ENCODE measurements around the gene STK32A. TPM values are rescaled to one million over a fixed set of nuclear protein-coding genes. Genes with fewer than 3 reads are reported as not detected.

The STK32A gene
- total RNA-seq, 1 donor from 2014 or later = under 0.01 TPM

DNA sequence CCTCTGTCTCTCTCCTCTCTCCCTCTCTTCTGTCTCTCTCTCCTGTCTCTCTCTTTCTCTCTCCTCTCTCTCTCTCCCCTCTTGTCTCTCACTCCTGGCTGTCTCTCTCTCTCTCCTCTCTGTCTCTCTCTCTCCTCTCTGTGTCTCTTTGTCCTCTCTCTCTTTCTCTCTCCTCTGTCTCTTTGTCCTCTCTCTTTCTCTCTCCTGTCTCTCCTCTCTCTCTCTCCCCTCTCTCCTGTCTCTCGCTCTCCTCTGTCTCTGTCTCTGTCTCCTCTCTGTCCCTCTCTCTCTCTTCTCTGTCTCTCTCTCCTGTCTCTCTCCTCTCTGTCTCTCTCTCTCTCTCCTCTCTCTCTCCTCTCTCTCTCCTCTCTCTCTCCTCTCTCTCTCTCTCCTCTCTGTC lies 25.0 kb downstream of the STK32A start:
- DNase-seq (ENCODE audit: low read depth in 2 of 2) = no peak

DNA sequence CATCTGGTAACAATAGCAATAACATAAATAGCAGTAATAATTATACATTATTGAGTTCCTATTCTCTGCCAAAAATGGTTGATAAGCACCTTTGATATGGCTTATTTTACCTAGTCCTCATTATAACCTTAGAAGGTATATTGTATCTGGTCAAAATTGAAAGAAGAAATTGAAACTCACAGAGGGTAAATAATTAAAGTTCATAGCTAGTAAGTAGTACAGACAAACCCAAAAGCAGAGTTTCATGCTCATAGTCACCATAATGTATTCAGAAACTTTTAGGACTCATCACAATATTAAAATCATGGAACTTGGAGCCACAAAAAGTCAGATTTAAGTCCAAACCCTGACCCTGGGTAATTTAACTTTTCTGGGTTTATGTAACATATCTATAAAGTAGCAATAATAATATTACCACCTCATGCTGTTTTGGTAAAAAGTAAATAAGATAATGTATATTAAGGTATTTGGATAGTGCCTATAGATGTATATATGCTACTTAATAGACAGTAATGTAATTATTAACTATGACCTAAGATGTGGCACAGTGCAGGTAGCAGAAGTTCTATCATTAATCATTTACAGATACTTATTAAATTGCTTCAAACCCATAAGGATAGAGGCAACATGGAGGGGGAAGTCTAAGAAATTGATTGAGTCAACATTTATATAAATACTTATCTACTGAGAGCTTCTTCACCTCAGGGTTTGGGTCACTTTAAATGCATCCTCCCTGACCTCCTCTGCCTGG lies 32.4 kb downstream of the STK32A start:
- DNase-seq (ENCODE audit: low read depth in 2 of 2) = no peak

DNA sequence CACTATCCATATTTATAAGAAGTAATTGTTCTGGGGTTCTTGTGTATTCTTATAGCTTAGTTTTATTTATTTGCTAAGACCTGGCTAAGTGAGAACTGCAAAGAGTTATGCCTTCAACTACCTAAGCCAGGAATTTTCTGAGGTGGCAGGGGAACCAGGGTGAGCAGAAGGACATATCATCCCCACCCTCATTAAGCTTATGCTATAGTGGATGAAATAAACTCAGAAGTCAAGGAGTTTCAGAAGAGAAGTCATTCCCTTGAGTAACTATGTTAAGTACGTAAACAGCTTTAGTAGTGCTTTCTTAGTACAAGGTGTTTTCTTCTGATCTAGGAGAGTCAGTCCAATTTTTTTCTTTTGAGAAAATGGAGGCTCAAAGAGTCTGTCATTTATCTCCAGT lies 41.7 kb downstream of the STK32A start:
- DNase-seq (ENCODE audit: low read depth in 2 of 2) = no peak

DNA sequence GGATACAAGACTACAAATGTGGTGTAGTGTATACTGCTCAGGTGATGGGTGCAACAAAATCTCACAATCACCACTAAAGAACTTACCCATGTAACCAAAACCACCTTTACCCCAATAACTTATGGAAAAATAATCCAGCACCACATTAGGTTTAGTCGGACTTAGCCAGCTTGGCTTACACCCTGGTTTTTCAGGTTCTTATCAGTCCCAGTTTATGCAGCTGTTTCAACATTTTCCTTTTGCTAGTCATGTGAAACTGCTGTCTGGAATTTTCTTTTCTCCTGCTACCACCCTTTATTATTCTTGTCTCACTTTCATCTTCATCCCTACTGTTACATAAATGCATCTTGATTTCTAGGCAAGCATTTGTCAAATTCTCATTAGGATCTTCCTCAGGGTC lies 51.5 kb downstream of the STK32A start:
- no peak for DNase-seq (ENCODE audit: low read depth in 2 of 2)

DNA sequence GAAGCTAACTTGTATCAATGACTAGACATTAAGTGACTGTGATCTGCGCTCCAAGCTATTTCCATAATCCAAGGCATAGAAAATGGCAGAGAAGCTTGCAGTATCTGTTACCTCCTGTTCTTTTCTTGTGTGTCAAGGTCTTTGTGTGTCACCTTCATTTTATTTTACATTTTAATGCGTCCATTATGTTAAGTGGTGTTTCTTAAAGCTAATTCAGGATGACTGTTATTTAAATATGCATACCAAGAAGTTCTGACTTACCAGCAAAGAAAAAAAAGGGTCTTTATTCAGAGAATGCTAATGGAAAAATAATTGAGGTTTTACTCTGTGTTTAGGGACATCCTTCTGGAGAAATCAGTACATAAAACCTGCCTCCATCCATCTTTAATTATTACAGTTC lies 52.3 kb downstream of the STK32A start:
- no peak for DNase-seq (ENCODE audit: low read depth in 2 of 2)

DNA sequence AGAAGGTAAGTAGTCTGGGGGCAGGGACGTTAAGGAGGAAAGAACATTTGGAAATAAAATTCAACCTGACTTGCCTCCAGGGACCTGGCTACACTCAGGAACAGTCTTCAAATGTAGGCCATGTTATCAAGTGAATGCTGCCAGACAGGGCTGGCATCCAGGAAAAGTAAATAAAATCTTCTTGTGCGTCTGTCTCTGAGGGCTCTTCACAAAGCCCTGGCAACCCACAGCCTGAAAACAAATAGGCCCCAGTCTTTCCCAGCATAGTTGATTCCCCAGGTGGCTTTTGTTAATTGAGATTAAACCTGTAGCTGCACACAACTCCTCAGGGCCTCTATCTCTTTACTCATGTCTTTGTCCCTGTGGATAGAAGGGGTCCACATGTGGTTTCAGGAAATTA lies 55.4 kb downstream of the STK32A start:
- no peak for DNase-seq (ENCODE audit: low read depth in 2 of 2)

DNA sequence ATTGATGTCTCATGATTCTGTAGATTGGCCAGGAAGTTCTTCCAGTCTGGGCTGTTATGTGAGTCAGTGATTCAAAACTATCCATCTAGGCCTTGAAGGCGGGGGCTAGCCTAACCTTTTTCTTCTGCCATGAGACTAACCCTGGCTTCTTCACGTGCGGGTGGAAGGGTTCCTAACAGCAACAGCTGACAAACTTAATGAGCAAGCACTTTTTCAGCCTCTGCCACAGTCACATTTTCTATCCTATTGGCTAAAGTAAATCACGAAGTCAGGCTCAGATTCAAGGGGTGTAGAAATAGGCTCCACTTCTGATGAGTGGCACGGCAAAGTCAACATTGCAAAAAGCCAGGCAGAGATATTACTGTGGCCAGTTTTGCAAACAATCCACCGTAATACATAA lies 68.4 kb downstream of the STK32A start:
- peak in 1 of 2 donors; percentile 70 for DNase-seq (ENCODE audit: low read depth in 2 of 2)

DNA sequence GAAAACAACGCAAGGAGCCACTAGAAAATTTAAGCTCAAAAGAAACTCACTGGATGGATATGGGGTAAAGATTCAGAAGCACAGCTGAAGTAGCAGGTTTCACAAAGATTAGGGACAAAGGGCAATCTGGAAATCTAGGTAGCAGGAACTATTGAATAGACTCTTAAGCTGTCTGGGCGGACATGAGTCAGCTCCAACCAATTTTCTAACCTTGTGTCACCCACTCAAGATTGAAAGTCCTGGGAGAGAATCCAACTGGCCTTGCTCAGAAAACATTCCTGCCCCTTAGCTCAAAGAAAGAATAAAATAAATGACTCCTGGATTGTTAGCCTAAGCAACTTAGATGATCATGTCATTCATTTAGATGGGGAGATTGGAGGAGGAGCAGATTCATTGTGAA lies 69.2 kb downstream of the STK32A start:
- DNase-seq (ENCODE audit: low read depth in 2 of 2) = peak in 1 of 2 donors; percentile 92

DNA sequence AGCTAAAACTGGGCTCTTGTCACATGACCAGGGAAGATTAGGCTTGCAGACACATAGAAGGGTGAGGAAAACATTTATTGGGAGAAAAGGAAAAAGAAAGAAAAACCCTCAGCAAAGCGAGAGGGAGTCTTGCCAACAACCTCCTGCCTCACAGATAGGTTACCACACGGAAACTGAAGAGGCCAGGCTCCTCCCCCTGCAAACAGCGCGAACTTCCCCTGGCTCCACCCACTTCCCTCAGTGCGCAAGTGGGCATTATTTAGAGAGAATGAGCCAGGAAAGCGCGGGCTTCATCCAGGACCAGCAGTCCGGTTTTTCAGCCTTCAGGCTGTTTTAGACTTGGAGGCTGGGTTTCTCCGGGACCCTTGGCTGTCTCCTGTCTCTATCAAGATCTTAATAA lies 70.3 kb downstream of the STK32A start:
- no peak for DNase-seq (ENCODE audit: low read depth in 2 of 2)

DNA sequence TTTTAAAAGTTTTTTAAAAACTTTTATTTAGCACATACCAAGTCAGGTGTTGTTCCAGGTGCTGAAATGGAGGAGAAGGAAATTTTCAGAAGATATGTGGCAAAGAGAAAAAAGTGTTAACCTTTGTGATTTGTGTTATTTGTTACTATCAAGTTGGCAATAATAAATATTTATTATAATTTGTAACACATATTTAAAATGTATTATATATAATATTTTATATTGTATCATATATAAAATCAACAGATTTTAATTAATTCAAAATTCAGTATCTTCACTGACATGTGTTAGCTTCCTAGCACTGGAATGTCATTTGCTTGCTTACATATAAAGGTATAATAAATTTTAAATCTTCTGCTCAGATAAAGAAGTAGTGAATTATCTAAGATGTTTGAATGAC lies 71.5 kb downstream of the STK32A start:
- no peak for DNase-seq (ENCODE audit: low read depth in 2 of 2)

DNA sequence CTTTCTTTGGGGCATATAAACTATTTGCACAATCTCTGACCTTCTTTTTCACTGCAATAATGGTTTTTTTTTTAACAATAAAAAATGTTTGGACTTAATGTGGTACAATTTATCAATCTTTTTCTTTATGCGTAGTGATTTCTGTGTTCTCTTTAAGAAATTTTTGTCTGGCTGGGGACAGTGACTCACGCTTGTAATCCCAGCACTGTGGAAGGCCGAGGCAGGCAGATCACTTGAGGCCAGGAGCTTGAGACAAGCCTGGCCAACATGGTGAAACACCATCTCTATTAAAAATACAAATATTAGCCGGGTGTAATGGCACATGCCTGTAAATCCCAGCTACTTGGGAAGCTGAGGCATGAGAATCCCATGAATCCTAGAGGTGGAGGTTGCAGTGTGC lies 72.3 kb downstream of the STK32A start:
- no peak for DNase-seq (ENCODE audit: low read depth in 2 of 2)

DNA sequence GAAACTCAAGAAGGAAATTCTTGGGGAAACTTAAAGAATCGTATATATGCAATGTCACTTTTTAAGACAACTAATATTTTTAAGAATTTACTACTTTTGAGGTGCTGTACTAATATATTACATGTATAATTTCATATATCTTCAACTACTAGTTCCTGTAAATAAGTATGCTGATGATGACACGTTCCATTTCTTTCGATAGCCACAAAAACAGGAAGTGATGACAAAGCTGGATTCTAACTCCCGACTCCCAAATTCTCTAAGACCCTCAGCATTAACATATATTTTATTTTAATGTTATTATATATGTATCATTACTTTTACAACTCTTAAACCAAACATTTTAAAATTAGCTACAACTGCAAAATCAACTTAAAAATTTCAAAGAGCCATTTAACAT lies 74.8 kb downstream of the STK32A start:
- DNase-seq (ENCODE audit: low read depth in 2 of 2) = peak; percentile 24 to 39

DNA sequence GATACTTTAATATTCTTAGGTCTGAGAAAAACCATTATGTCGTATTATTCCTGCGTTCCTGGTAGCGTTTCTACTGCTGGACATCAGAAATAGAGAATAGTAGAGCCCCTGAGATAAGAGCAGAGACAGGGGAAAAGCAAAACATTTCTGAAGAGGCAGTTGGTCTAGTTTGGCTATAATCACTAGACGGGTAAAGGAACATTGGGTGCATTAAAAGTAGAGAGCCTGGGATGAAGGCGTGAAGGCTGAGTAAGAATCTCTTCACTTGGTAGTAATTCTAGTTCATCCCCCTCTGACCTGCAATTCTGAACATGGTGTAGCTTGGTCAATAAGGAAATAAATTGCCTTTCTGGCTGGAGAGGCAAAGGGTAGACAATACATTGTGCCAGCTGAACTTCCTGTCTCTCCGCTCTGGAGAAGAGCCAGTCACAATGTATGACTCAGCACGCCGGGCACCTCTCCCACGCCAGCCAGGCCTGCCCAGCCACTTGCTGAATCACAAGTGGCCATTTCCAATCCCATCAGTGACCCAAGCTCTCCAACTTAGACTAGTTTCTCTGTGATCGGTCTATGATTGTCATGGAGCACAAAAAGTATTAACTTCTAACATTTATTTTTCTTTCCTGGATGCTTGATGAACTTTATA lies 75.4 kb downstream of the STK32A start:
- DNase-seq (ENCODE audit: low read depth in 2 of 2) = peak; percentile 87 to 90

DNA sequence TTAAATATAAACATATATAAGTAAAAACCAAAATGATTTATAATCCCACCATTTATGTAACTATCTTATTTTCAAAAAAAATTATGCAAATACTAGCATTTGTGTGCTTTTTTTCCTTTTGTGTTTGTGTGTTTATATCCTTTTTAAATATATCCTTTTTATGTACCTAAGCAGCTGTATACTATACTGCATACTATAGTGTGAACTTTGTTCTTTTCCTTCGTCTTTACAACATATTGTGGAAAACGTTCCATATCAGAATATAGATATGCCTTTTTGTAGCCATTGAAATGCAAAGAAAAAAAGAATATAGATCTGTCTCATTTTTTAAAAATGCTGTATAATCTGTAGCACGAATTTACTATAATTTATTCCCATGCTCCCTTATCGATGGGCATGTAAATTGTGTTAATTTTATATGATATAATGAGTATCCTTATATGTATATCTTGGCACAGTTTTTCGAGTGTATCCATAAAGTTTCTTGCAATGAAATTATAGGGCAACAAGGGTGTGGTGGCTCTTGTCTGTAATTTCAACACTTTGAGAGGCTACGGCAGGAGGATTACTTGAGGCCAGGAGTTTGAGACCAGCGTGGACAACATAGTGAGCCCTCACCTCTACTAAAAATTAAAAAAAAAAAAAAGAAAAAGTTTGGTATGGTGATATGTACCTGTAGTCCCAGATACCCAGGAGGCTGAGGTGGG lies 83.3 kb downstream of the STK32A start:
- DNase-seq (ENCODE audit: low read depth in 2 of 2) = no peak

DNA sequence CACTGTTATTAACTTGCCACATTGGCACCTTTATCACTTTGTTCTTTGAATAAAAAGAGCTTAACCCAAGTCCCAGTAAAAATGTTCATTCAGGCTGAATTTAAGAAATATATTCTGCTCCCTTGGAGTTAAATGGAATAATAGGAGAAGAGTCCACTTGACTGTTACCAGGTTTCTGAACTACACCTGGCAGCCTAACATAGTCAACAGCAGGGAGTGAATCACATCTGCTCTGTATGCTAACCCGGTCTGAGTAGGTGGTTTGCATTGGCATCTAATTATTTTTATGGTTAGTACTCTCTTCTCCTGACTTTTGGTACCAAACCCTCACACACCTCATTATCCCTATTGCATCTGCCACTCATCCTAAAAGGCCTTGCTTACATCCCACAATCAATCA lies 86.7 kb downstream of the STK32A start:
- DNase-seq (ENCODE audit: low read depth in 2 of 2) = no peak

DNA sequence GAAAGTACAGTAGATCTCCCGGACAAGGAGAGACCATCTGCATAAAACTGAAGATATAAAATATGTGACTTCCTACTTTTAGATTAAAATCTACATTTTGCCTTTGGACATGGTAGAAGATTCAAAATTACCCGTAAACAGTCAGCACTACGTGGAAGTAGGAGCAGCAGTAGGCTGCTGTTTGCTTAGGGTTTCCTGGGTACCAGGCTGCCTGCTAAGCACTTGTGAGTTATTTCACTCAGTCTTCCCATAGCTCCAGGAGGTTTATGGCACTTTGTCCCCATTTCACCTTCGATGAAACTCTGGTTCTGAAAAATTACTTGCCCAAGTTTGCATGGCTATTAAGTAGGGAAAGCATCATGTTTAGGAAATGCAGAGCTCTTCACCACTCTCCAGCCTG lies 92.6 kb downstream of the STK32A start:
- DNase-seq (ENCODE audit: low read depth in 2 of 2) = no peak

DNA sequence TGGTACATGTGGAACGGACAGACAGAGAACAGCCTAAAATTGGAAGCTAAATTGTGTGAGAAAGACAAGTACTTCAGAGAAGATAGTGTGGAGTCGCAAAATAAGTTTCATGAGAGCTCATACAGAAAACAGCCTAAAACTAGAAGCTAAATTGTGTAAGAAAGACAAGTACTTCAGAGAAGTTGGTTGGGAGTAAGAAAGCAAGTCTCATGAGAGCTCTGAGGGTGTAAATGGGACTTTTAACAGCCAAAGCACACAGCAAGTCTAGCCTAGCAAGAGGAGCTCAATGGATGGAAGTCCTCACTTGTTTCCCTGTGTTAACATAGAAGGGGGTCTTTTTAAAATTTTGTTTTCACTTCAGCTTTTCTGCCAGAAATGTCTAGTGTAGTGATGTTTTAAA lies 93.1 kb downstream of the STK32A start:
- no peak for DNase-seq (ENCODE audit: low read depth in 2 of 2)

DNA sequence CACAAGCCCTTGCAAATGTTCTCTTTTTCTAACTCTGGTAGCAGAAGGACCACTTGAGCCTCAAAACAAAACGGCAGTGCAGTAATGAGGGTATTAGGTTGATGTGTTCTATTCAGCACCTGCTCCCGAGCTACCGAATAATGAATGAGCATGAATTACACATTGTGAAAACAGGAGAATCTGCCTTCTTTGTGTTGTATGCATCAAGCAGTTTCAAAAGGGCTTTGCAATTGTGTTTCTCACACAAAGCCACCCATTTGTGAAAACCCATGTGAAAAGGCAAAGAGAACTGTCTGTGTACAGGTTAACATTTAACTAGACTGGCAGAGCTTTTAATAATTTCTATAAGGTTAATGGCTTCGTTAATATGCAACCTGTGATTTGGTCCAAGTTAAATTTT lies 97.8 kb downstream of the STK32A start:
- no peak for DNase-seq (ENCODE audit: low read depth in 2 of 2)

DNA sequence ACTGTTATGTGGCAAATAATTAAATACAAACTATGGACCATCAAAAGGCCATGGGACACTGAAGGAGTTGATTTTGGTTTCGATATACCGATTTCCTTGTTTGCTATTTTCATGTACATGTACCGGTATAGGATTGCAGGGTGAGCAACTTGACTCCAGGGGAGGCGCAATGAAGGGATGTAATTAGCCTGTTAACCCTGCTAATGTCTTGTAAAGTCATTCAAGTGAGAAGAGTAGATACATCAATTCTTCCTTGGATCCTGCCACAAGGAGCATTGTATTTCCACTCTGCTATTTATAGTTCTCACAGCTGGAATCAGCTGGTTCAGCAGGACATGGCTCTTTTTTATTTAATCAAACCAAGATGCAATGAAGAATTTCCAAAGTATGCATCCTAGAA lies 102.0 kb downstream of the STK32A start:
- DNase-seq (ENCODE audit: low read depth in 2 of 2) = no peak

DNA sequence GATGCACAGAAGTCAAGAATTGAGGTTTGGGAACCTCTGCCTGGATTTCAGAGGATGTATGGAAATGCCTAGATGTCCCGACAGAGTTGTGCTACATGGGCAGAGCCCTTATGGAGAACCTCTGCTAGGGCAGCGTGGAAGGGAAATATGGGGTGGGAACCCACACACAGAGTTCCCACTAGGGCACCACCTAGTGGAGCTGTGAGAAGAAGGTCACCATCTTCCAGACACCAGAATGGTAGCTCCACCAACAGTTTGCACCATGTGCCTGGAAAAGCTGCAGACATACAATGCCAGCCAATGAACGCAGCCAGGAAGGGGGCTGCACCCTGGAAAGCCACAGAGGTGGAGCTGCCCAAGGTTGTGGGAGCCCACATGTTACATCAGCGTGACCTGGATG lies 104.5 kb downstream of the STK32A start:
- peak in 1 of 2 donors; percentile 1 for DNase-seq (ENCODE audit: low read depth in 2 of 2)

DNA sequence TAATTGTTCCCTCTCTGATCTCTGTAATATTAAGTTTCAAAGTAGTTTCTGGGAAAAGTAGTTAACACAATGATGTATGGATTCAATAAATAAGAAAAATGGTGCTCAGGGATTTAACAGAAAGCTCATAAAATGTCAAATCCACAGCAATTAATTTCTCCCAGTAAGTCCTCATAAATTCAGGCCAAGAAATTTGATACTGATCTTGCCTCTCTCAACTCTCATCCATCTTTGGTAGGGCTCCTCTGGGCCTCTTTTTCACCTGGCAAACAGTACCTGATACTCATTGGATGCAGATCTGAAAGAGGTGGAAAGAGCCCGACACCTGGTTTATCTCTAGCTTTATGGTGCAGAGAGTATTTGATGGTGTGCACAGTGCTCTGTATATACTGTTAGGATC lies 106.1 kb downstream of the STK32A start:
- no peak for DNase-seq (ENCODE audit: low read depth in 2 of 2)

DNA sequence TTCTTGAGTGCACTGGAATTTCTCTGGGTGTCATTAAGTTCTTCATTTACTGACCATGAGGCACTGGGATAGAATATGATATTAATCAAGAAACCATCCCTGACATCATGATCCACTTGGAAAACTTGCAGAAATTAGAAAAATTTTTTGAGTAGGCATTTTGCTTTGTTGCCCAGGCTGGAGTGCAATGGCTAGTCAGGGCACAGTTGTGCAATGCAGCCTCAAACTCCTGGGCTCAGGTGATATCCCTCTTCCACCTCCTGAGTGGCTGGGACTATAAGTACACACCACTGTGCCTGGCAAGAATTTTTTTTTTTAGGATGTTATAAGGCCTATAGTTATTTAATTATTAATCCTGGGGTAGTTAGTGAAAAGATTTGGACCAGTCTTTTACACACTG lies 106.5 kb downstream of the STK32A start:
- DNase-seq (ENCODE audit: low read depth in 2 of 2) = no peak

DNA sequence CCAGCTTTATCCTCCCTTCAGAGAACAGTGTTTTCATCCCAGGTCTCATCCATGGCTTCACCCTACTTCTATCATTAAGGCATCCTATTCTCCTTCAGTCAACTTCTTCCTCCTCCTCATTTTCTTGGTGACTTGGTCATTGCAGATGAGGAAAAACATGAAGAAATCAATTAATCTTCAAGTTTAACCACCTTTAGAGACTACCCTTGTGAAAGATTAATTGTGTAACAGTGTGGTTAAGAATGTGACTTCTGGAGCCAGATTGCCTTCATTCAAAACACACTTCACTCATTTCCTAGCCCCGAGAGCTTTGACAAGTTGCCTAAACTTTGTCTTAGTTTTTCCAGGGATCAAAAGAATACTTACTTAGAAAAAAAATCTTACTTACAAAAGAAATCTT lies 110.0 kb downstream of the STK32A start:
- no peak for DNase-seq (ENCODE audit: low read depth in 2 of 2)

Data from lung microvascular endothelial cell (primary cell).